Upper lobe of right lung (tissue), 1 donor: ENCODE measurements around the gene STK4. TPM values are rescaled to one million over a fixed set of nuclear protein-coding genes. Genes with fewer than 3 reads are reported as not detected.

Experiments
- ATAC-seq: fragments of 200-7000 bp; cut with Tn5 transposase; one replicate; pipeline ENCODE4 v1.9.1; 2020; ENCODE audit warnings: mild to moderate bottlenecking, moderate library complexity
- DNase-seq: peaks from one replicate; pipeline ENCODE4 v3.0.0-alpha.2; 2020
- H3K27ac ChIP-seq: fragments of 200-600 bp; one replicate; pipeline ENCODE4 v1.8.0; 2022
- H3K27me3 ChIP-seq: fragments of 200-600 bp; one replicate; pipeline ENCODE4 v1.8.0; 2022; ENCODE audit warnings: mild to moderate bottlenecking
- H3K36me3 ChIP-seq: fragments of 200-600 bp; one replicate; pipeline ENCODE4 v1.8.0; 2022
- H3K4me1 ChIP-seq: fragments of 200-600 bp; one replicate; pipeline ENCODE4 v1.8.0; 2022
- H3K4me3 ChIP-seq: fragments of 200-600 bp; one replicate; pipeline ENCODE4 v1.8.0; 2022; ENCODE audit warnings: mild to moderate bottlenecking
- H3K9me3 ChIP-seq: fragments of 200-600 bp; one replicate; pipeline ENCODE4 v1.8.0; 2022
- intact Hi-C: fragments of 100-400 bp; cut with DNase I; formaldehyde crosslinking; loops from one replicate; pipeline ENCODE4 v1.11.0; 2022
- total RNA-seq: library from RNA; stranded (reverse); fragmentation: NEBNext Ultra II Directional; extraction: Animal tissue kit (Norgen Biotek cat#: 25700); gene quantifications from one replicate; pipeline ENCODE4 v1.2.1, GENCODE V29; 2021
- TF ChIP-seq, protein P1 (sequence below): fragments of 200-600 bp; IDR thresholded peaks from one replicate; pipeline ENCODE4 v1.8.0; 2022; ENCODE audit warnings: antibody characterized with exemption
- donor health status: DM: no; HTN: yes; CAD: no; lungs with severe emphysema.

The STK4 gene
- total RNA-seq, 1 donor from 2014 or later = 52.6 TPM

GRCh38 chr20:45118028-45118427, 151.7 kb downstream of the STK4 start:
- no peaks in the 10 kb centered on the region for H3K27me3 ChIP-seq
- no peak overlapping the region for H3K27ac ChIP-seq
- no peaks in the 10 kb centered on the region for H3K36me3 ChIP-seq
- intact Hi-C loops = no loop called here
- no peaks in the 10 kb centered on the region for H3K9me3 ChIP-seq
- H3K4me1 ChIP-seq = no peaks in the 10 kb centered on the region
- DNase-seq = no peak
- no peak for ATAC-seq
- H3K4me3 ChIP-seq = no peak overlapping the region
- TF ChIP-seq, protein P1, sequence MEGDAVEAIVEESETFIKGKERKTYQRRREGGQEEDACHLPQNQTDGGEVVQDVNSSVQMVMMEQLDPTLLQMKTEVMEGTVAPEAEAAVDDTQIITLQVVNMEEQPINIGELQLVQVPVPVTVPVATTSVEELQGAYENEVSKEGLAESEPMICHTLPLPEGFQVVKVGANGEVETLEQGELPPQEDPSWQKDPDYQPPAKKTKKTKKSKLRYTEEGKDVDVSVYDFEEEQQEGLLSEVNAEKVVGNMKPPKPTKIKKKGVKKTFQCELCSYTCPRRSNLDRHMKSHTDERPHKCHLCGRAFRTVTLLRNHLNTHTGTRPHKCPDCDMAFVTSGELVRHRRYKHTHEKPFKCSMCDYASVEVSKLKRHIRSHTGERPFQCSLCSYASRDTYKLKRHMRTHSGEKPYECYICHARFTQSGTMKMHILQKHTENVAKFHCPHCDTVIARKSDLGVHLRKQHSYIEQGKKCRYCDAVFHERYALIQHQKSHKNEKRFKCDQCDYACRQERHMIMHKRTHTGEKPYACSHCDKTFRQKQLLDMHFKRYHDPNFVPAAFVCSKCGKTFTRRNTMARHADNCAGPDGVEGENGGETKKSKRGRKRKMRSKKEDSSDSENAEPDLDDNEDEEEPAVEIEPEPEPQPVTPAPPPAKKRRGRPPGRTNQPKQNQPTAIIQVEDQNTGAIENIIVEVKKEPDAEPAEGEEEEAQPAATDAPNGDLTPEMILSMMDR = no peak

GRCh38 chr20:45119556-45120266, 153.4 kb downstream of the STK4 start:
- Histone ChIP-seq H3K27me3 (no peaks in the 10 kb centered on the region), H3K4me1 (no peaks in the 10 kb centered on the region), H3K36me3 (no peaks in the 10 kb centered on the region), H3K27ac (no peak overlapping the region), H3K9me3 (no peaks in the 10 kb centered on the region), H3K4me3 (no peak overlapping the region)
- TF ChIP-seq, protein P1 = no peak
- intact Hi-C loops = no loop called here
- DNase-seq (no peak), ATAC-seq (no peak)

- DNase-seq (no peak), ATAC-seq (no peak)
- no peaks in the 10 kb centered on the region for H3K4me1 ChIP-seq
- H3K27me3 ChIP-seq = no peaks in the 10 kb centered on the region
- TF ChIP-seq, protein P1 = no peak
- intact Hi-C loops = no loop called here
- H3K36me3 ChIP-seq = no peaks in the 10 kb centered on the region
- H3K9me3 ChIP-seq = no peaks in the 10 kb centered on the region
- no peak overlapping the region for H3K4me3 ChIP-seq
- no peak overlapping the region for H3K27ac ChIP-seq
Measured at GRCh38 chr20:45121388-45121787, 155.1 kb downstream of the STK4 start.

DNA sequence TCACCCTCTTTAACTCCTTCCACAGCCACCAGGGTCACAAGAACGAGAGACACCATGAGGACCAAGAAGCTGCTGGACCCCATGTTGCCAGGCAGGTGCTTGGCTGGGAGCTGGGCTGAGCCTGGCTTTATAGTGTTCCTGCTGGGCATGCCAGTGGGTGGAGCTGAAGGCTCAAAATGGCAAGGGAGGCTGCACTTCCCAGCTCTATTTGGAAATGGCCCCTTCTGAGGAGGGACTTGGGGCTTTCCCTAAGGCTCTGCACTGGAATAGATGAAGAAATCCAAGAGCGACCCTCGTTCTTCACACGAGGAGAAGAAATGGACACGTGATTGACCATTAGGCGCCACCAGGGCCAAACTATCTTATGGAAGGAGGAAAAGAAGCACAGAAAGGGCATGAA, 158.1 kb downstream of the STK4 start, which contains the start of gene WFDC12:
TSS of gene WFDC12 (minus strand) at position 101 of the 400 bp plus-strand sequence. CDS start at position 83, 18 bp downstream.
- no peak within 1 kb of the TSS for H3K27ac ChIP-seq
- no peaks in the 10 kb centered on the region for H3K36me3 ChIP-seq
- H3K4me3 ChIP-seq = no peak within 1 kb of the TSS
- H3K27me3 ChIP-seq = no peaks in the 10 kb centered on the region
- TF ChIP-seq, protein P1 = no peak
- intact Hi-C loops = no loop called here
- ATAC-seq (no peak), DNase-seq (no peak)
- no peaks in the 10 kb centered on the region for H3K4me1 ChIP-seq
- no peaks in the 10 kb centered on the region for H3K9me3 ChIP-seq

DNA sequence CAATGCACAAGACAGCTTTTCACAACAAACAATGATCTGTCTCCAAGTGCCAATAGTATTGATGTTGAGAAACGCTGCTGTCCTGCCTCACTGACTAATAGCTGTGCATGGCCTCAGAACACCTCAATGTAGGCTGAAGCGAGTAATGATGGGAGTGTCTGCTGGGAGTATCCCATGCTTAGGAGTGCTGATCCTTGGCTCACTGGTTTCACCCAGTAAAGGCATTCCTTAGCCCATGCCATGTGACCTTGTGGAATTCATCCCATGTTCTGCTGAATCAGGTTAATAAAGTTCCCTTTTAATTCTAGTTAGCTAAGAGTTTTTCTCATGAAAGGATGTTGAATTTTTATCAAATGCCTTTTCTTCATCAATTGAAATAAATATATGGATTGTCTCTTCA, 161.8 kb downstream of the STK4 start:
- H3K27me3 ChIP-seq = no peaks in the 10 kb centered on the region
- H3K4me3 ChIP-seq = no peak overlapping the region
- no peak for DNase-seq
- TF ChIP-seq, protein P1 = no peak
- no peaks in the 10 kb centered on the region for H3K9me3 ChIP-seq
- no peaks in the 10 kb centered on the region for H3K4me1 ChIP-seq
- no peaks in the 10 kb centered on the region for H3K36me3 ChIP-seq
- intact Hi-C loops = no loop called here
- peak overlapping the region; percentile 37 for H3K27ac ChIP-seq
- ATAC-seq = peak; percentile 83

Other genes starting within 250 kb of the STK4 start
- gene KCNK15, start 220.6 kb upstream of the STK4 start, total RNA-seq = 1.1 TPM
- 3.2 TPM for gene RIMS4, start 156.0 kb upstream of the STK4 start, total RNA-seq
- 185 TPM for gene YWHAB, start 80.8 kb upstream of the STK4 start, total RNA-seq
- 46.4 TPM for gene PABPC1L, start 56.5 kb upstream of the STK4 start, total RNA-seq
- 16.0 TPM for gene TOMM34, start 6.1 kb upstream of the STK4 start, total RNA-seq
- 1.6 TPM for gene KCNS1, start 134.6 kb downstream of the STK4 start, total RNA-seq
- 1.3 TPM for gene WFDC5, start 148.7 kb downstream of the STK4 start, total RNA-seq
- 1.8 TPM for gene WFDC12, start 158.0 kb downstream of the STK4 start, total RNA-seq
- 4.1 TPM for gene PI3, start 208.4 kb downstream of the STK4 start, total RNA-seq
- gene SEMG1, start 240.5 kb downstream of the STK4 start, total RNA-seq = not detected